Thyroid gland (tissue), 4 donors: ENCODE measurements around the gene MID1. TPM values are rescaled to one million over a fixed set of nuclear protein-coding genes. Genes with fewer than 3 reads are reported as not detected.

ENCODE experiments used
- DNase-seq, 2 donors: peaks; one replicate each; pipeline ENCODE4 v3.0.0-alpha.2; 2019
- H3K27ac ChIP-seq, 3 donors: fragments of 200-600 bp; sonication (generic); 1 replicate in 2 of 3; 2 replicates in 1 of 3; pipeline ENCODE4 v1.5.1; 2016 to 2019; ENCODE audit warnings: mild to moderate bottlenecking in 1 of 3, moderate library complexity in 1 of 3
- H3K27me3 ChIP-seq: fragments of 200-600 bp; sonication (generic); one replicate; pipeline ENCODE4 v1.5.1; 2019
- H3K36me3 ChIP-seq, 2 donors: fragments of 200-600 bp; sonication (generic); one replicate each; pipeline ENCODE4 v1.5.1; 2016 to 2019
- H3K4me1 ChIP-seq, 2 donors: fragments of 200-600 bp; sonication (generic); one replicate each; pipeline ENCODE4 v1.5.1; 2017 to 2019
- H3K4me3 ChIP-seq, 3 donors: fragments of 200-600 bp; sonication (generic); replicated peaks in 1 of 3; 1 replicate in 2 of 3; 2 replicates in 1 of 3; pipeline ENCODE4 v1.5.1; 2016; ENCODE audit warnings: mild to moderate bottlenecking in 1 of 3
- H3K9me3 ChIP-seq: fragments of 200-600 bp; sonication (generic); one replicate; pipeline ENCODE4 v1.5.1; 2017
- POLR2A ChIP-seq, 2 donors: fragments of 450-650 bp; IDR thresholded peaks; one replicate each; pipeline ENCODE4 v1.6.1; 2017; ENCODE audit warnings: antibody characterized with exemption in 2 of 2, mild to moderate bottlenecking in 2 of 2, moderate library complexity in 1 of 2
- WGBS, 2 donors: methylation state at CpG; one replicate each; pipeline ENCODE4 v1.1.5; 2017; 5-methylcytosine and 5-hydroxymethylcytosine counted together
- intact Hi-C: fragments of 100-400 bp; cut with DNase I; formaldehyde crosslinking; loops from one replicate; pipeline ENCODE4 v1.15.1; 2023
- total RNA-seq, 4 donors: library from RNA; depleted of rRNA; stranded (reverse); fragments of >200 nt; gene quantifications; one replicate each; pipeline ENCODE4 v1.2.3, GENCODE V29; 2016
- TF ChIP-seq, protein P1 (sequence below), 6 experiments: fragments of 200-600 bp in 3 of 6; fragments of 450-650 bp in 3 of 6; sonication (generic) in 3 of 6; IDR thresholded peaks; one replicate each; pipeline ENCODE4 v1.5.1; 2016 to 2019; ENCODE audit warnings: antibody characterized with exemption in 6 of 6, mild to moderate bottlenecking in 2 of 6, inconsistent platforms in 1 of 6, moderate library complexity in 1 of 6

MID1 gene
- 10 to 100 TPM in 3 of 4 donors, 1 to 10 TPM in 1; 9.5 to 19.5 (median 12.7) TPM for total RNA-seq

DNA sequence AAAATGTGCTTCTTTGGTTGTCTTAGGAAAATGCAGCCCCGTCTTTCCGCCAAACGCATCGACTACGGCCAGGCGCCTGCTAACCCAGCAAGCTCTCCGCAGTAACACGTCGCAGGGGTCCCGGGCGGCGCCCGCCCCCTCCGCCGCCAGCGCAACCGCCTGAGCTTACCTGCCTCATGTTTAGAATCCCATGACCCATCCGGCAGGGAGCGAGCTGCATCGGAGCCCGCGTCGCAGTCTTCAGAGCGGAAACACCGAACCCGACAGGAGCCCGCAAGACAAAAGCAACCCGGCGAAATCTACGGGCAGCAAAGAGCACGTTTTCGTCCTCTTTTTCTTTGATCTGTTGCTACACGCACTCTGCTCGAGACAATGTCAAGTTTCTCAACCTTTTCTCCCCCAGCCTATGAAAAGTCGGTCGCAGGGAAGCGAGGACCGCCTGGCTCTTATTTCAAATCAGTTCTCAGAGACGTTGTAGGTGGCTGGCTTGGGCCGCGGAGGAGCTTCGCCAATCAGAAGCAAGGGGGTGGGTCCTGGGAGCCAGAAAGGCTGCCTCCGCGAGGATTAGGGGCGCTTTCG lies at the start of gene MID1:
Gene MID1 (minus strand): TSS at position 465 of the 579 bp plus-strand sequence. CDS start 53,038 bp downstream, outside the sequence.
- peak; percentile 79 to 81 for DNase-seq
- Histone ChIP-seq H3K27me3 (no peaks in the 10 kb centered on the region), H3K36me3 (no peaks in the 10 kb centered on the region), H3K4me3 (peak within 1 kb of the TSS in 2 of 3 donors; percentile 41 to 44), H3K9me3 (no peaks in the 10 kb centered on the region), H3K4me1 (peaks cover 3 to 7% of the 10 kb centered on the region in 2 donors), H3K27ac (peak within 1 kb of the TSS; percentile 64 to 82 (median 81))
- WGBS, 2 donors = 0 to 2% methylated on average over 9 to 15 of the region's 46 CpGs
- intact Hi-C loops = no loop called here
- TF ChIP-seq POLR2A (IDR thresholded peaks at IDR 0.05) = peak in 1 of 2 donors; percentile 75
- TF ChIP-seq, protein P1, sequence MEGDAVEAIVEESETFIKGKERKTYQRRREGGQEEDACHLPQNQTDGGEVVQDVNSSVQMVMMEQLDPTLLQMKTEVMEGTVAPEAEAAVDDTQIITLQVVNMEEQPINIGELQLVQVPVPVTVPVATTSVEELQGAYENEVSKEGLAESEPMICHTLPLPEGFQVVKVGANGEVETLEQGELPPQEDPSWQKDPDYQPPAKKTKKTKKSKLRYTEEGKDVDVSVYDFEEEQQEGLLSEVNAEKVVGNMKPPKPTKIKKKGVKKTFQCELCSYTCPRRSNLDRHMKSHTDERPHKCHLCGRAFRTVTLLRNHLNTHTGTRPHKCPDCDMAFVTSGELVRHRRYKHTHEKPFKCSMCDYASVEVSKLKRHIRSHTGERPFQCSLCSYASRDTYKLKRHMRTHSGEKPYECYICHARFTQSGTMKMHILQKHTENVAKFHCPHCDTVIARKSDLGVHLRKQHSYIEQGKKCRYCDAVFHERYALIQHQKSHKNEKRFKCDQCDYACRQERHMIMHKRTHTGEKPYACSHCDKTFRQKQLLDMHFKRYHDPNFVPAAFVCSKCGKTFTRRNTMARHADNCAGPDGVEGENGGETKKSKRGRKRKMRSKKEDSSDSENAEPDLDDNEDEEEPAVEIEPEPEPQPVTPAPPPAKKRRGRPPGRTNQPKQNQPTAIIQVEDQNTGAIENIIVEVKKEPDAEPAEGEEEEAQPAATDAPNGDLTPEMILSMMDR (IDR thresholded peaks at IDR 0.05) = no peak

DNA sequence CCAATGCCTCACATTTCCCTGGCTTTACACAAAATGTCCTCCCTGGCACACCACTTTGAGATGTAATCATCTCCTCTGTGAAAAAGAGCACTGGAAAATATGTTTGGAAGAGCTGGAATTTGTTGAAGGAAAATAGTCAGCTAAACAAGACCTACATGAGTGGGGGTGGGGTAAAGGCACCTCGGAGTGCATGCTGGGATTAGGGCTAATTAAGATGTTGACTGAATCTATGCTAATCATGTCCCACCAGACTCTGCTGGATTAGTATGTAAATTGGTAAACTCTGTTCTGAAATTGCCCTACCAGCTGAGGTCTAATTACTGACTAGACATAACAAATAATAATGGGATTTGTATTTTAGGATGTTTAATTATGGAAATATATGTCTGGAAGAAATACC lies 46.8 kb upstream of the MID1 start:
- no peak for DNase-seq
- H3K9me3 ChIP-seq = no peaks in the 10 kb centered on the region
- TF ChIP-seq, protein P1 (IDR thresholded peaks at IDR 0.05) = no peak
- no peak for TF ChIP-seq POLR2A (IDR thresholded peaks at IDR 0.05)
- H3K4me3 ChIP-seq = no peak overlapping the region
- intact Hi-C loops = no loop called here
- H3K36me3 ChIP-seq = no peaks in the 10 kb centered on the region
- no peaks in the 10 kb centered on the region for H3K4me1 ChIP-seq
- no peak overlapping the region for H3K27ac ChIP-seq
- H3K27me3 ChIP-seq = no peaks in the 10 kb centered on the region
- 81 to 100% methylated on average over 1 of the region's 1 CpG for WGBS, 2 donors

- H3K36me3 ChIP-seq = no peaks in the 10 kb centered on the region
- intact Hi-C loops = no loop called here
- 88 to 93% methylated on average over 1 of the region's 1 CpG for WGBS, 2 donors
- DNase-seq = no peak
- H3K9me3 ChIP-seq = no peaks in the 10 kb centered on the region
- TF ChIP-seq, protein P1 (IDR thresholded peaks at IDR 0.05) = no peak
- H3K27me3 ChIP-seq = no peaks in the 10 kb centered on the region
- H3K4me1 ChIP-seq = no peaks in the 10 kb centered on the region
- H3K4me3 ChIP-seq = no peak overlapping the region
- no peak overlapping the region for H3K27ac ChIP-seq
These were observed 45.7 kb upstream of the MID1 start for GRCh38 chrX:10666102-10666501.

GRCh38 chrX:10665681-10666080 lies 45.3 kb upstream of the MID1 start:
- H3K36me3 ChIP-seq = no peaks in the 10 kb centered on the region
- no peaks in the 10 kb centered on the region for H3K9me3 ChIP-seq
- no peaks in the 10 kb centered on the region for H3K27me3 ChIP-seq
- H3K4me3 ChIP-seq = no peak overlapping the region
- no peaks in the 10 kb centered on the region for H3K4me1 ChIP-seq
- TF ChIP-seq, protein P1 (IDR thresholded peaks at IDR 0.05) = no peak
- TF ChIP-seq POLR2A (IDR thresholded peaks at IDR 0.05) = no peak
- 95 to 99% methylated on average over 7 of the region's 7 CpGs for WGBS, 2 donors
- no peak overlapping the region for H3K27ac ChIP-seq
- no peak for DNase-seq
- intact Hi-C loops = no loop called here

DNA sequence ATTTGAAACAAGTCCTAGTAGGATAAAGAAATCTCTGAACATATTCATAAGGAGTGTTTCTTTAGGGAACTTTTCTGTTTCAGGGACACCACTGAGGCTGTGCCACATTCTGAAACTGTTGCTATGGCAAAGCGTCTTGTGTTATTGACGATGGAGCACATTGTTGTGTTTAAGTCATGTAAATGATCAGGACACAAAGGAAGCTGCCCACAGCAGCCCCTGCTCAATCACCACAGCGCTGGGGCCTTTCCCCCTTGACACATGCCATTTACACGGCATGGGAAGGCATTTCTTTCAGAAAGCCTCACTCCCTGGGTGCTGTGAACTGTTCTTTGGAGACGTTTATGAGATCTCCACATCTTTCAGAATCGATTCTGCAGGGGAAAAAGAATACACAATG lies 39.8 kb upstream of the MID1 start:
- H3K9me3 ChIP-seq = no peaks in the 10 kb centered on the region
- DNase-seq = no peak
- no peak overlapping the region for H3K27ac ChIP-seq
- H3K4me1 ChIP-seq = peaks cover 0 to 3% of the 10 kb centered on the region in 2 donors
- H3K27me3 ChIP-seq = no peaks in the 10 kb centered on the region
- no peaks in the 10 kb centered on the region for H3K36me3 ChIP-seq
- 63 to 80% methylated on average over 4 to 6 of the region's 6 CpGs for WGBS, 2 donors
- intact Hi-C loops = no loop called here
- TF ChIP-seq, protein P1 (IDR thresholded peaks at IDR 0.05) = no peak
- TF ChIP-seq POLR2A (IDR thresholded peaks at IDR 0.05) = no peak
- H3K4me3 ChIP-seq = no peak overlapping the region
